ENCODE data around the gene GNG7.
A peak's percentile ranks its signal among the peaks of the same experiment; 100 is the strongest.

The GNG7 gene

GRCh38 chr19:2702170-2703076, at the start of gene GNG7:
TSS of gene GNG7 (minus strand) at chr19:2702694. CDS start at chr19:2520688, 182,006 bp downstream.
- peak; percentile 92 for DNase-seq

GRCh38 chr19:2751438-2751830, 48.9 kb upstream of the GNG7 start:
- DNase-seq = no peak

- DNase-seq = no peak
Measured at GRCh38 chr19:2750808-2751437, 48.4 kb upstream of the GNG7 start.

GRCh38 chr19:2747349-2747748, 44.9 kb upstream of the GNG7 start:
- no peak for DNase-seq

GRCh38 chr19:2744113-2744512, 41.6 kb upstream of the GNG7 start:
- no peak for DNase-seq

- no peak for DNase-seq
Measured at GRCh38 chr19:2743099-2743498, 40.6 kb upstream of the GNG7 start.

GRCh38 chr19:2740314-2740656, 37.8 kb upstream of the GNG7 start:
- DNase-seq = no peak

GRCh38 chr19:2739602-2740313, 37.3 kb upstream of the GNG7 start, which contains the start of gene SLC39A3:
TSS of gene SLC39A3 (minus strand) at chr19:2740017. CDS start at chr19:2737257, 2,760 bp downstream.
- DNase-seq = peak; percentile 93

GRCh38 chr19:2736550-2737190, 34.2 kb upstream of the GNG7 start:
- no peak for DNase-seq

GRCh38 chr19:2735374-2735773, 32.9 kb upstream of the GNG7 start:
- no peak for DNase-seq

GRCh38 chr19:2734589-2735288, 32.2 kb upstream of the GNG7 start:
- DNase-seq = no peak

- DNase-seq = no peak
Measured at GRCh38 chr19:2733930-2734588, 31.6 kb upstream of the GNG7 start.

GRCh38 chr19:2732883-2733282, 30.4 kb upstream of the GNG7 start:
- DNase-seq = no peak

- no peak for DNase-seq
Measured at GRCh38 chr19:2732157-2732725, 29.7 kb upstream of the GNG7 start.

- DNase-seq = no peak
Measured at GRCh38 chr19:2731181-2731995, 28.9 kb upstream of the GNG7 start.

GRCh38 chr19:2729943-2730818, 27.7 kb upstream of the GNG7 start:
- no peak for DNase-seq

- DNase-seq = no peak
Measured at GRCh38 chr19:2728783-2729387, 26.4 kb upstream of the GNG7 start.

GRCh38 chr19:2727640-2727944, 25.1 kb upstream of the GNG7 start:
- no peak for DNase-seq

GRCh38 chr19:2726904-2727639, 24.6 kb upstream of the GNG7 start:
- no peak for DNase-seq

Data from NCI-H2171 (cell line).